ENCODE results near the gene CCDC148.

Gene CCDC148

DNA sequence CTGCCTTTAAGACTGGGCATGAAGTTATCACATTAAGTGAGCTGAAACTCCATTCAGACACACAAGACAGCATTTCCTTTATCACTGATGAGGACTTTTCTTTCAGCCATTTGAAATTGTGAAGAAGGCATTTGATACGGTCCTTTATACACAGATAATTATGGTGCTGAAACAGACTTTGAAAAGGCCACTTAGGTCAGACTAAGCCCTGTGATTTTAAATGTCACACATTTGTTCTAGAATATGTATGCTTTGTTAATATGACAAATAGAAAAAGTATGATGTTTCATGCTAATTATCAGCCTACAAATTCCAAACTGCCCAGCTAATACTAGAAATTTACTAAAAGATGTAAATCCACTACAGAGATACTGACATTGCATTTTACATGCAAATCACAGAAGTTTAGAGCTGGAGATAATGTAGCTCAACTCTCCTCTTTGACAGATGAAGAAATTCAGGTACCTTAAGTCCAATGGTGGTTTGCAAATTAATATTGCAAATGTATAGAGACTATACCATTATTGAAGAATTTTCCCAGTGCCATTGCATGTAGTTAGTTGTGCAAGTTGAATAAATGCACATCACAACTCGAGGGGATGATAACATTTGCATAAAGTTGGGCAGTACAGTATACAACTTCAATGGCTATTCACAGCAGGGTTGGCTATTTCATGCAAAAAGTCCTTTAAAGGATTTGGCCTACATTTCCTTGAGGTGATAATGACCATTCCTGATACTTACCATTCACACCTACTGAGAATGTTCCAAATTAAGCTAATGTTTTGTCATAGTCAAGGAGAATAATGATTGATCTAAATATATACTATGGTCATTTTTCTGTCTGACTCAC lies 179.7 kb downstream of the CCDC148 start:
- TF ChIP-seq, protein P1, sequence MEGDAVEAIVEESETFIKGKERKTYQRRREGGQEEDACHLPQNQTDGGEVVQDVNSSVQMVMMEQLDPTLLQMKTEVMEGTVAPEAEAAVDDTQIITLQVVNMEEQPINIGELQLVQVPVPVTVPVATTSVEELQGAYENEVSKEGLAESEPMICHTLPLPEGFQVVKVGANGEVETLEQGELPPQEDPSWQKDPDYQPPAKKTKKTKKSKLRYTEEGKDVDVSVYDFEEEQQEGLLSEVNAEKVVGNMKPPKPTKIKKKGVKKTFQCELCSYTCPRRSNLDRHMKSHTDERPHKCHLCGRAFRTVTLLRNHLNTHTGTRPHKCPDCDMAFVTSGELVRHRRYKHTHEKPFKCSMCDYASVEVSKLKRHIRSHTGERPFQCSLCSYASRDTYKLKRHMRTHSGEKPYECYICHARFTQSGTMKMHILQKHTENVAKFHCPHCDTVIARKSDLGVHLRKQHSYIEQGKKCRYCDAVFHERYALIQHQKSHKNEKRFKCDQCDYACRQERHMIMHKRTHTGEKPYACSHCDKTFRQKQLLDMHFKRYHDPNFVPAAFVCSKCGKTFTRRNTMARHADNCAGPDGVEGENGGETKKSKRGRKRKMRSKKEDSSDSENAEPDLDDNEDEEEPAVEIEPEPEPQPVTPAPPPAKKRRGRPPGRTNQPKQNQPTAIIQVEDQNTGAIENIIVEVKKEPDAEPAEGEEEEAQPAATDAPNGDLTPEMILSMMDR (conservative IDR thresholded peaks at IDR 0.05; ENCODE audit: low read depth, low read length), result no peak
- DNase-seq (ENCODE audit: low read depth), result no peak
- no peak overlapping the region for H3K4me3 ChIP-seq (ENCODE audit: low read depth, low read length)

DNA sequence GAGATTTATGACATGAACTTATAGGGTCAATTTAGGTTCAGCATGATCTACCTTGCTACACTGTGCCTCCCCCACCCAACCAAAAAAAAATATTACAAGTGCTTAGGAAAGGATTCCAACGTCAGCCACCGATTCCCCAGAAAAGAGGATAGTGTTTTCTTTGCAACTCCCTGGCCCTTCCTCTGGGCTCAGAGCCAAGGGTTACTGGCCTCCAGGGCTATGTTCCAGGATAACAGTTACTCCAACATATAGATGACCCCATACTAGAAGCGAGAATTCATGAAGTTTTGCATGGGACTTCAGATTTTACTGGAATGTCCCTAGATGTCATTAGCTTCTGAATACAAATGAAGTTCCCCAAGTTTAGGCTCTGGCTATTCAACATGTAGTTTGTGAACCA lies 182.8 kb downstream of the CCDC148 start:
- no peak overlapping the region for H3K4me3 ChIP-seq (ENCODE audit: low read depth, low read length)
- TF ChIP-seq, protein P1 (conservative IDR thresholded peaks at IDR 0.05; ENCODE audit: low read depth, low read length), result no peak
- no peak for DNase-seq (ENCODE audit: low read depth)

DNA sequence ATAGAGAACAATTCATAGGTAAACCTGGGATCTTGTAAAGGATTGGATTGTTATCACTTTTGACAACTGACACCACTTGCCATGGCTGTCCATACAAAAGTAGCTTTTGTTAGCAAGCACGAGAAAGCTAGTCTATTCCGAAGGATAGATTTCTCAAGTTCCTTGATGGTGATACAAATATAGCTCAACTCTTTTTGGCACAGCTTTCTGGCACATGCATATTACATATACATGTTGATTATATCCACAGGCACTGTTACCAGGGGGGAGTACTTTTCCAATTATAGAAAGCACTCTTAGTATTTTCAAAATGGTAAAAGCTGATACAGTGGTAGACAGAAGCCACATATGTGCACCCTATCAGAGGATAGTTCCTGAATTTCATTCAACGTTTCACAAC lies 186.0 kb downstream of the CCDC148 start:
- H3K4me3 ChIP-seq (ENCODE audit: low read depth, low read length), result no peak overlapping the region
- no peak for DNase-seq (ENCODE audit: low read depth)
- TF ChIP-seq, protein P1 (conservative IDR thresholded peaks at IDR 0.05; ENCODE audit: low read depth, low read length), result no peak

DNA sequence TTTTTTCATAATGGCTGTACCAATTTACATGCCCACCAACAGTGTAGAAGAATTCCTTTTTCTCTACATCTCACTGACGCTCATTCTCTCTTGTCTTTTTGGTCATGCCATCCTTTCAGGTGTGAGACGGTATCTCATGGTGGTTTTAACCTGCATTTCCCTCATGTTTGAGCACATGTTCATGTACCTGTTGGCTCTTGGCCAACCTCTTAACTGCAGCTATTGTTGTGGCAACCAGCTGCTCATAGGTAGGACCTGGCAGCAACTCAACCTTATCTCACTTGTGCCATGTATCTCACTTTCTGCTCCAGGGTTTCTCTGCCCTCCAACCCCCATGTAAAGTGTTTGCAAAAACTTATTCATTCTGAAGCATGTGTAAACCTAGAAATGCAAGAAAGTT lies 187.4 kb downstream of the CCDC148 start:
- H3K4me3 ChIP-seq (ENCODE audit: low read depth, low read length), result no peak overlapping the region
- TF ChIP-seq, protein P1 (conservative IDR thresholded peaks at IDR 0.05; ENCODE audit: low read depth, low read length), result no peak
- DNase-seq (ENCODE audit: low read depth), result no peak

DNA sequence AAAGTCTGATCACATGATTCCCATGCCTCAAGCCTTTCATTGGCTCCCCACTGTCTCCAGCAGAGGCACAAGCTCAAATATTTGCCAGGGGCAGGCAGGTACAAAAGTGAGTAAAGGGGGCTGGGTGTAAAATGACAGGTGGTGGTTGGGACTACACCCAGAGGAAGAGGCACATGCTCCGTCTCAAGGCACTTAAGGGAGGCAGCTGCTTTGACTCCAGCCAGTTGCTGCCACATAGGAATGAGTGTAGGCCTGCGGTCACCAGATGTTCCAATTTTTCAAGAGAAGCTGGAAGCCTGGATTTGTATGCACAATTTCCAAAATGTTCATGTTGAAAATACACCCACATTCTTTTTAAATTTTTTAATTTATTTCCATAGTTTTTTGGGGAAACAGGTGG lies 190.4 kb downstream of the CCDC148 start:
- TF ChIP-seq, protein P1 (conservative IDR thresholded peaks at IDR 0.05; ENCODE audit: low read depth, low read length), result no peak

DNA sequence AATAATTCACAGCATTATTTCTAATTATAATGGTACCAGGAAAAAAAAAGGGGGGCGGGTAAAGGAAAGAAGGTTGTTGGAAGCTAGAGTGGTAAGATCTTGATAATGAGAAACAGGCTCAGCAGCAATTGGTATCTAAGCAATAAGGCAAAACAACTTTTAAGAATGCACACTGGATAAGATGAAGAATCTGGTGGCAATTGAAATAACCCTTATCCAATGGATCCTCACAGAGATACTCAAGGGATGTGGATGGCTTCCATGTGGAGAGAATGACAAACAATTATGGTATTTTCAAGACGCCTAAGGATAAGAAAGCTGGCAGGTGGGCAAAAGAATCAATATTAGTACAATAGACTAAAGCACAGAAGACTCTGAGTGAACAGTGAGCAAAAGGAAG lies 201.3 kb downstream of the CCDC148 start:
- H3K4me3 ChIP-seq (ENCODE audit: low read depth, low read length), result no peak overlapping the region
- TF ChIP-seq, protein P1 (conservative IDR thresholded peaks at IDR 0.05; ENCODE audit: low read depth, low read length), result no peak
- DNase-seq (ENCODE audit: low read depth), result no peak

More for the DNA sequence above, 190.4 kb downstream of the CCDC148 start:
- no peak for DNase-seq (ENCODE audit: low read depth)
- H3K4me3 ChIP-seq (ENCODE audit: low read depth, low read length), result no peak overlapping the region

DNA sequence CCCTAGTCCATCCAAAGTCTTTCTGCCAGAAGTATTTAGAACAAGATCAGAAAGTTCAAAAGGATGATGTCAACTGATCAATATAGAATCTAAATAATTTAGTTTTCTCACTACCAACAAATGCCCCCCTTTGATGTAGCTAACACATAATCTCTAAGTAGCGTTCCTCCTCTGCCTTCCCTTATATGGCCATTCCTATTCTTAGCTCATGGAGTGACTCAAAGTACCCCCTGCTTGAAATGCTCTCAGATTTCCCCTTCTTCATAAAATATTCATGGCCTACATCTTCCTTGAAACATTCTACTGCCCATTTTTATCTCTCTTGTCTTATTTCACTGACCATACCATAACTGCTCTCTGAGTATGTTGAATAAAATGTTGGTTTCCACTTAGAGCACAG lies 203.4 kb downstream of the CCDC148 start:
- DNase-seq (ENCODE audit: low read depth), result no peak
- no peak overlapping the region for H3K4me3 ChIP-seq (ENCODE audit: low read depth, low read length)
- TF ChIP-seq, protein P1 (conservative IDR thresholded peaks at IDR 0.05; ENCODE audit: low read depth, low read length), result no peak

Data from choroid plexus epithelial cell (primary cell).